ENCODE results near the gene SCAMP1.
"Not testable (repeated sequence)": the region's sequence is repeated elsewhere in the genome, so short reads cannot be mapped to it uniquely, and the experiment has no call there.

Gene SCAMP1

GRCh38 chr5:78360924-78361630 is 660 bp downstream of the SCAMP1 start:
- in situ Hi-C loops (cut with MboI; ENCODE audit: low sequenced_read_pairs), result no loop called here

GRCh38 chr5:78361631-78361993 is 1.2 kb downstream of the SCAMP1 start:
- in situ Hi-C loops (cut with MboI; ENCODE audit: low sequenced_read_pairs), result no loop called here

- in situ Hi-C loops (cut with MboI; ENCODE audit: low sequenced_read_pairs), result no loop called here
Measured at GRCh38 chr5:78362220-78362619, 1.8 kb downstream of the SCAMP1 start.

- in situ Hi-C loops (cut with MboI; ENCODE audit: low sequenced_read_pairs), result no loop called here
Measured at GRCh38 chr5:78364005-78364404, 3.6 kb downstream of the SCAMP1 start.

- in situ Hi-C loops (cut with MboI; ENCODE audit: low sequenced_read_pairs), result no loop called here
Measured at GRCh38 chr5:78367318-78367991, 7.0 kb downstream of the SCAMP1 start.

GRCh38 chr5:78369680-78370079 is 9.3 kb downstream of the SCAMP1 start:
- in situ Hi-C loops (cut with MboI; ENCODE audit: low sequenced_read_pairs), result no loop called here

GRCh38 chr5:78373231-78373630 is 12.8 kb downstream of the SCAMP1 start:
- in situ Hi-C loops (cut with MboI; ENCODE audit: low sequenced_read_pairs), result no loop called here

GRCh38 chr5:78376315-78376714 is 15.9 kb downstream of the SCAMP1 start:
- in situ Hi-C loops (cut with MboI; ENCODE audit: low sequenced_read_pairs), result no loop called here

GRCh38 chr5:78377056-78377717 is 16.8 kb downstream of the SCAMP1 start:
- in situ Hi-C loops (cut with MboI; ENCODE audit: low sequenced_read_pairs), result no loop called here

- in situ Hi-C loops (cut with MboI; ENCODE audit: low sequenced_read_pairs), result no loop called here
Measured at GRCh38 chr5:78377718-78378105, 17.3 kb downstream of the SCAMP1 start.

- in situ Hi-C loops (cut with MboI; ENCODE audit: low sequenced_read_pairs), result no loop called here
Measured at GRCh38 chr5:78387468-78388153, 27.2 kb downstream of the SCAMP1 start.

- in situ Hi-C loops (cut with MboI; ENCODE audit: low sequenced_read_pairs), result not testable (repeated sequence)
Measured at GRCh38 chr5:78391357-78391756, 30.9 kb downstream of the SCAMP1 start.

GRCh38 chr5:78397831-78398230 is 37.4 kb downstream of the SCAMP1 start:
- in situ Hi-C loops (cut with MboI; ENCODE audit: low sequenced_read_pairs), result no loop called here

- in situ Hi-C loops (cut with MboI; ENCODE audit: low sequenced_read_pairs), result no loop called here
Measured at GRCh38 chr5:78399116-78399515, 38.7 kb downstream of the SCAMP1 start.

GRCh38 chr5:78404682-78405293 is 44.4 kb downstream of the SCAMP1 start:
- in situ Hi-C loops (cut with MboI; ENCODE audit: low sequenced_read_pairs), result no loop called here

- in situ Hi-C loops (cut with MboI; ENCODE audit: low sequenced_read_pairs), result no loop called here
Measured at GRCh38 chr5:78405829-78406750, 45.7 kb downstream of the SCAMP1 start.

GRCh38 chr5:78407458-78407857 is 47.0 kb downstream of the SCAMP1 start:
- in situ Hi-C loops (cut with MboI; ENCODE audit: low sequenced_read_pairs), result no loop called here

GRCh38 chr5:78411586-78411985 is 51.2 kb downstream of the SCAMP1 start:
- in situ Hi-C loops (cut with MboI; ENCODE audit: low sequenced_read_pairs), result no loop called here

GRCh38 chr5:78416677-78417425 is 56.4 kb downstream of the SCAMP1 start:
- in situ Hi-C loops (cut with MboI; ENCODE audit: low sequenced_read_pairs), result no loop called here

Measured in hTERT RPE-1 (cell line).